Measurements from ENCODE around the gene CCDC110.

GRCh38 chr4:185463541-185463940 lies 8.0 kb downstream of the CCDC110 start:
- TF ChIP-seq PYGO2 (tag; IDR thresholded peaks at IDR 0.05) (no peak), KAT2B (IDR thresholded peaks at IDR 0.05; ENCODE audit: low read depth, low read length) (no peak)

Measured in K562 (cell line).